ENCODE measurements around the gene C16orf92.
"Not testable (repeated sequence)": the region's sequence is repeated elsewhere in the genome, so short reads cannot be mapped to it uniquely, and the experiment has no call there.

GRCh38 chr16:30012598-30012997 lies 10.4 kb upstream of the C16orf92 start:
- not testable (repeated sequence) for TF ChIP-seq CTCF, POLR2A (IDR thresholded peaks at IDR 0.05)
